Neural cell (in vitro differentiated cells): ENCODE data around the gene ATP13A2. TPM values are rescaled to one million over a fixed set of nuclear protein-coding genes. Genes with fewer than 3 reads are reported as not detected.
"Not testable (repeated sequence)": the region's sequence is repeated elsewhere in the genome, so short reads cannot be mapped to it uniquely, and the experiment has no call there.

Experiments used
- H2AFZ ChIP-seq: fragments of 200-600, 300-800 bp; sonication (generic), shearing (Covaris generic); 2 replicates; pipeline ENCODE4 v1.6.0; 2014; ENCODE audit warnings: low read depth, mild to moderate bottlenecking, antibody characterized with exemption, low read length, moderate library complexity
- H3F3A ChIP-seq: fragments of 200-600 bp; shearing (Covaris generic); 2 replicates; pipeline ENCODE4 v1.6.1; 2016; ENCODE audit warnings: mild to moderate bottlenecking, moderate library complexity, mixed read lengths, antibody characterized with exemption, low read length; ENCODE audit not compliant: insufficient read depth, poor library complexity, severe bottlenecking
- H3K27ac ChIP-seq: fragments of 200-600, 300-800 bp; sonication (generic), shearing (Covaris generic); 2 replicates; pipeline ENCODE4 v1.5.1; 2014; ENCODE audit warnings: mild to moderate bottlenecking, low read length, moderate library complexity
- H3K27me3 ChIP-seq: fragments of 300-800, 200-600 bp; sonication (generic), shearing (Covaris generic); 2 replicates; pipeline ENCODE4 v1.6.0; 2014; ENCODE audit warnings: mild to moderate bottlenecking, low read depth, low read length, moderate library complexity; ENCODE audit not compliant: insufficient read depth
- H3K36me3 ChIP-seq: fragments of 300-800, 200-600 bp; sonication (generic), shearing (Covaris generic); 2 replicates; pipeline ENCODE4 v1.5.1; 2014; ENCODE audit warnings: mild to moderate bottlenecking, antibody characterized with exemption, low read length, moderate library complexity; ENCODE audit not compliant: insufficient read depth
- H3K4me2 ChIP-seq: fragments of 300-800, 200-600 bp; sonication (generic), shearing (Covaris generic); 2 replicates; pipeline ENCODE4 v1.6.0; 2014; ENCODE audit warnings: mild to moderate bottlenecking, low read length
- H3K4me3 ChIP-seq: fragments of 300-800, 200-600 bp; sonication (generic), shearing (Covaris generic); 2 replicates; pipeline ENCODE4 v1.5.1; 2014; ENCODE audit warnings: mild to moderate bottlenecking, low read length, moderate library complexity
- H3K79me2 ChIP-seq: fragments of 200-600 bp; shearing (Covaris generic); replicated peaks from 2 replicates; pipeline ENCODE4 v1.6.0; 2014; ENCODE audit warnings: mild to moderate bottlenecking, low read length, moderate library complexity; ENCODE audit not compliant: insufficient read depth
- H3K9ac ChIP-seq: fragments of 300-800, 200-600 bp; sonication (generic), shearing (Covaris generic); 2 replicates; pipeline ENCODE4 v1.6.1; 2016; ENCODE audit warnings: mild to moderate bottlenecking, low read length, mixed read lengths
- H3K9me2 ChIP-seq: fragments of 200-600 bp; shearing (Covaris generic); 2 replicates; pipeline ENCODE4 v1.6.1; 2016; ENCODE audit warnings: mild to moderate bottlenecking, low read length, mixed read lengths; ENCODE audit not compliant: insufficient read depth
- H3K9me3 ChIP-seq: fragments of 200-600, 300-800 bp; sonication (generic), shearing (Covaris generic); 2 replicates; pipeline ENCODE4 v1.6.1; 2016; ENCODE audit warnings: mild to moderate bottlenecking, mixed run types, low read length, moderate library complexity, mixed read lengths
- H4K20me1 ChIP-seq: fragments of 200-600 bp; shearing (Covaris generic); 2 replicates; pipeline ENCODE4 v1.6.1; 2016; ENCODE audit warnings: mild to moderate bottlenecking, mixed run types; ENCODE audit not compliant: insufficient read depth
- EP300 ChIP-seq: fragments of 450-650 bp; conservative IDR thresholded peaks from 2 replicates; pipeline ENCODE4 v1.6.1; 2014; ENCODE audit warnings: antibody characterized with exemption, mild to moderate bottlenecking, moderate library complexity; ENCODE audit not compliant: poor library complexity, severe bottlenecking
- EZH2 ChIP-seq: fragments of 200-600, 300-800 bp; shearing (Covaris generic), sonication (generic); IDR thresholded peaks from 2 replicates; pipeline ENCODE4 v1.6.1; 2014; ENCODE audit warnings: antibody characterized with exemption, low read length, borderline replicate concordance, mild to moderate bottlenecking; ENCODE audit not compliant: insufficient read depth, poor library complexity, severe bottlenecking
- MXI1 ChIP-seq: fragments of 450-650 bp; conservative IDR thresholded peaks from 2 replicates; pipeline ENCODE4 v1.6.1; 2014; ENCODE audit warnings: antibody characterized with exemption, mild to moderate bottlenecking; ENCODE audit not compliant: poor library complexity, severe bottlenecking
- POLR2AphosphoS5 ChIP-seq: IDR thresholded peaks from 2 replicates; pipeline ENCODE4 v1.6.1; 2012
- RAD21 ChIP-seq: fragments of 450-650 bp; conservative IDR thresholded peaks from 2 replicates; pipeline ENCODE4 v1.6.1; 2014; ENCODE audit warnings: antibody characterized with exemption, mild to moderate bottlenecking, moderate library complexity
- SMC3 ChIP-seq: fragments of 450-650 bp; conservative IDR thresholded peaks from 2 replicates; pipeline ENCODE4 v1.6.1; 2014; ENCODE audit warnings: antibody characterized with exemption, mild to moderate bottlenecking, moderate library complexity; ENCODE audit not compliant: poor library complexity
- TAF1 ChIP-seq: IDR thresholded peaks from 2 replicates; pipeline ENCODE4 v1.6.1; 2012; ENCODE audit warnings: low read depth
- polyA plus RNA-seq: library from polyadenylated mRNA; depleted of rRNA; stranded (reverse); fragments of >200 nt; gene quantifications from 2 replicates; pipeline ENCODE4 v1.2.3, GENCODE V29; 2014
- TF ChIP-seq, protein P1 (sequence below): fragments of 450-650 bp; IDR thresholded peaks from 2 replicates; pipeline ENCODE4 v1.5.1; 2014; ENCODE audit warnings: antibody characterized with exemption, mild to moderate bottlenecking, moderate library complexity; ENCODE audit not compliant: poor library complexity, severe bottlenecking
- TF ChIP-seq, protein P2 (sequence below): IDR thresholded peaks from 2 replicates; pipeline ENCODE4 v1.6.1; 2012; ENCODE audit warnings: borderline replicate concordance

Gene ATP13A2
- polyA plus RNA-seq, 1 donor from 2014 or later = 43.3 TPM

DNA sequence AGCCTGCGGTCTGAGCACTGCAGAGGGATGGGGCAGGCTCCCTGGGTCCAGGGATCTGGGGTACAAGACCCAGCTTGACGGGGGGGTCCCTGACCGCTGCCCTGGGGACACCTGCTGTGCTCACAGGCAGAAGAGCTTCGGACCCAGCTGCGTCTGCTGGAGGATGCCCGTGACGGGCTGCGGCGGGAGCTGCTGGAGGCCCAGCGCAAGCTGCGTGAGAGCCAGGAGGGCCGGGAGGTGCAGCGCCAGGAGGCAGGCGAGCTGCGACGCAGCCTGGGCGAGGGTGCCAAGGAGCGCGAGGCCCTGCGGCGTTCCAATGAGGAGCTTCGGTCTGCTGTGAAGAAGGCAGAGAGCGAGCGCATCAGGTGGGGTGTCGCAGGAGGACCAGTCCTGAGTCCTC lies 56.5 kb downstream of the ATP13A2 start:
- H3K36me3 ChIP-seq = no peaks in the 10 kb centered on the region
- TF ChIP-seq, protein P1, sequence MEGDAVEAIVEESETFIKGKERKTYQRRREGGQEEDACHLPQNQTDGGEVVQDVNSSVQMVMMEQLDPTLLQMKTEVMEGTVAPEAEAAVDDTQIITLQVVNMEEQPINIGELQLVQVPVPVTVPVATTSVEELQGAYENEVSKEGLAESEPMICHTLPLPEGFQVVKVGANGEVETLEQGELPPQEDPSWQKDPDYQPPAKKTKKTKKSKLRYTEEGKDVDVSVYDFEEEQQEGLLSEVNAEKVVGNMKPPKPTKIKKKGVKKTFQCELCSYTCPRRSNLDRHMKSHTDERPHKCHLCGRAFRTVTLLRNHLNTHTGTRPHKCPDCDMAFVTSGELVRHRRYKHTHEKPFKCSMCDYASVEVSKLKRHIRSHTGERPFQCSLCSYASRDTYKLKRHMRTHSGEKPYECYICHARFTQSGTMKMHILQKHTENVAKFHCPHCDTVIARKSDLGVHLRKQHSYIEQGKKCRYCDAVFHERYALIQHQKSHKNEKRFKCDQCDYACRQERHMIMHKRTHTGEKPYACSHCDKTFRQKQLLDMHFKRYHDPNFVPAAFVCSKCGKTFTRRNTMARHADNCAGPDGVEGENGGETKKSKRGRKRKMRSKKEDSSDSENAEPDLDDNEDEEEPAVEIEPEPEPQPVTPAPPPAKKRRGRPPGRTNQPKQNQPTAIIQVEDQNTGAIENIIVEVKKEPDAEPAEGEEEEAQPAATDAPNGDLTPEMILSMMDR = no peak
- TF ChIP-seq MXI1 (no peak), EZH2 (no peak), EP300 (no peak), TAF1 (no peak), SMC3 (no peak), RAD21 (no peak), POLR2AphosphoS5 (no peak)
- TF ChIP-seq, protein P2, sequence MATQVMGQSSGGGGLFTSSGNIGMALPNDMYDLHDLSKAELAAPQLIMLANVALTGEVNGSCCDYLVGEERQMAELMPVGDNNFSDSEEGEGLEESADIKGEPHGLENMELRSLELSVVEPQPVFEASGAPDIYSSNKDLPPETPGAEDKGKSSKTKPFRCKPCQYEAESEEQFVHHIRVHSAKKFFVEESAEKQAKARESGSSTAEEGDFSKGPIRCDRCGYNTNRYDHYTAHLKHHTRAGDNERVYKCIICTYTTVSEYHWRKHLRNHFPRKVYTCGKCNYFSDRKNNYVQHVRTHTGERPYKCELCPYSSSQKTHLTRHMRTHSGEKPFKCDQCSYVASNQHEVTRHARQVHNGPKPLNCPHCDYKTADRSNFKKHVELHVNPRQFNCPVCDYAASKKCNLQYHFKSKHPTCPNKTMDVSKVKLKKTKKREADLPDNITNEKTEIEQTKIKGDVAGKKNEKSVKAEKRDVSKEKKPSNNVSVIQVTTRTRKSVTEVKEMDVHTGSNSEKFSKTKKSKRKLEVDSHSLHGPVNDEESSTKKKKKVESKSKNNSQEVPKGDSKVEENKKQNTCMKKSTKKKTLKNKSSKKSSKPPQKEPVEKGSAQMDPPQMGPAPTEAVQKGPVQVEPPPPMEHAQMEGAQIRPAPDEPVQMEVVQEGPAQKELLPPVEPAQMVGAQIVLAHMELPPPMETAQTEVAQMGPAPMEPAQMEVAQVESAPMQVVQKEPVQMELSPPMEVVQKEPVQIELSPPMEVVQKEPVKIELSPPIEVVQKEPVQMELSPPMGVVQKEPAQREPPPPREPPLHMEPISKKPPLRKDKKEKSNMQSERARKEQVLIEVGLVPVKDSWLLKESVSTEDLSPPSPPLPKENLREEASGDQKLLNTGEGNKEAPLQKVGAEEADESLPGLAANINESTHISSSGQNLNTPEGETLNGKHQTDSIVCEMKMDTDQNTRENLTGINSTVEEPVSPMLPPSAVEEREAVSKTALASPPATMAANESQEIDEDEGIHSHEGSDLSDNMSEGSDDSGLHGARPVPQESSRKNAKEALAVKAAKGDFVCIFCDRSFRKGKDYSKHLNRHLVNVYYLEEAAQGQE = no peak
- H3K27me3 ChIP-seq = no peaks in the 10 kb centered on the region
- H3K9ac ChIP-seq = no peak overlapping the region
- H4K20me1 ChIP-seq = no peaks in the 10 kb centered on the region
- no peak overlapping the region for H3K4me3 ChIP-seq
- no peaks in the 10 kb centered on the region for H3F3A ChIP-seq
- no peak overlapping the region for H3K4me2 ChIP-seq
- no peak overlapping the region for H3K27ac ChIP-seq
- H3K9me2 ChIP-seq = no peaks in the 10 kb centered on the region
- H2AFZ ChIP-seq = no peak overlapping the region
- no peaks in the 10 kb centered on the region for H3K79me2 ChIP-seq
- no peaks in the 10 kb centered on the region for H3K9me3 ChIP-seq

DNA sequence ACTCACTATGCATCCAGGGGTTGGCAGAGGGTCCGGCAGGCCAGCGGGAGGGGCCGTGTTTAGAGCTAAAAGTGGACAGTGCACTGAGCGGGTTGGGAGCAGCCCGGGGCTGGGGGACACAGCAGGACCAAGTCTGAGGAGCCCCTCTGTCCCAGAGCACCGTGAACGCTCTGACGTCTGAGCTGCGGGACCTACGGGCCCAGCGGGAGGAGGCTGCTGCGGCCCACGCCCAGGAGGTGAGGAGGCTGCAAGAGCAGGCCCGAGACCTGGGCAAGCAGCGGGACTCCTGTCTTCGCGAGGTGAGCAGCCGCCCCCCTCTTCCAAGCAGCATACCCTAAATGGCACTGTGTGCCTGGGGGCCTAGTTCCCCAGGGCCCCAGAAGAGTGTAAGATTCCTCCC lies 57.1 kb downstream of the ATP13A2 start:
- H3F3A ChIP-seq = no peaks in the 10 kb centered on the region
- H4K20me1 ChIP-seq = no peaks in the 10 kb centered on the region
- H3K27ac ChIP-seq = no peak overlapping the region
- H3K9me2 ChIP-seq = no peaks in the 10 kb centered on the region
- no peaks in the 10 kb centered on the region for H3K27me3 ChIP-seq
- no peak overlapping the region for H3K4me2 ChIP-seq
- no peak overlapping the region for H3K4me3 ChIP-seq
- H3K9ac ChIP-seq = no peak overlapping the region
- no peak for TF ChIP-seq MXI1
- no peak for TF ChIP-seq RAD21
- TF ChIP-seq, protein P2 = no peak
- TF ChIP-seq SMC3 = no peak
- no peak for TF ChIP-seq POLR2AphosphoS5
- TF ChIP-seq, protein P1 = no peak
- TF ChIP-seq TAF1 = no peak
- no peak for TF ChIP-seq EP300
- no peak for TF ChIP-seq EZH2
- no peaks in the 10 kb centered on the region for H3K79me2 ChIP-seq
- no peak overlapping the region for H2AFZ ChIP-seq
- no peaks in the 10 kb centered on the region for H3K9me3 ChIP-seq
- H3K36me3 ChIP-seq = no peaks in the 10 kb centered on the region

DNA sequence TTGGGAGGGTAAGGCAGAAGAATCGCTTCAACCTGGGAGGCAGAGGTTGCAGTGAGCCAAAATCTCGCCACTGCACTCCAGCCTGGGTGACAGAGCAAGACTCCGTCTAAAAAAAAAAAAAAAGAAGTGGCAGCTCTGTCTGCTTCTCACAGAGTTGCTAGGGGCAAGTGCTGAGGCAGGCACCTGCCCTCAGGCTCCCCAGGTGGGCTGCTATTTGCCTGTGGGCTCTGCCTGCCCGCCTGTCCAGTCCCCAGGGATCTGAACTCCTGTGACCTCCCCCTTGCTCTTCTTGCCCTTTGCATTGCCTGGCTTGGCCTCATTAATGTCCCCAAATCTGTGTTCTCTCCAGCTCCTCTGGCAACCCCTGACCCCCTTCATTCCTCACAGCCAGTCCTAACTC lies 59.4 kb downstream of the ATP13A2 start:
- H3K9me2 ChIP-seq, H3F3A ChIP-seq, H3K9ac ChIP-seq, H3K4me2 ChIP-seq, H4K20me1 ChIP-seq, H3K27ac ChIP-seq, H3K36me3 ChIP-seq, H3K79me2 ChIP-seq, H3K27me3 ChIP-seq, H3K9me3 ChIP-seq, H3K4me3 ChIP-seq, H2AFZ ChIP-seq: not testable (repeated sequence)
